Measurements from ENCODE around the gene KRTAP3-3. TPM values are rescaled to one million over a fixed set of nuclear protein-coding genes. Genes with fewer than 3 reads are reported as not detected.

Gene KRTAP3-3
- not detected in 5 replicates for total RNA-seq (2022; extraction: Qiagen RNA extraction; ENCODE audit: low read depth)

DNA sequence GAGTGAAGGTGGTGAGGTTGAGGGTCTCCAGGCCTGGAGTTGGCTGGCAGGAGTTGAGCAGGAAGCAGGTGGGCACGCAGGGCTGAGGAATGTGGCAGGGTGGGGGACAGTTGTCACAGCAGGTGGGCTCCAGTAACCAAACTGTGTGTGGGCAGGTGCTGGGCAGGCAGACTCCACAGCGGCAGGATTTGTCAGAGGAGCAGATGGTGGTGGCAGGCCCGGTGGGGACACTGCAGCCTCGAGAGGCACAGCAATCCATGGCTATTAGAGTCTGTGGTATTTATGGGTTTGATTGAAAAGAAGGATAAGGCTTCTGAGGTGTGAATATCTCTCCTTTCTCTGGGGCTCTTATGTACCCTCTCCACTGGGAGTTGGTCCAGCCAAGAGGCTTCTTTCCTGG lies at the start of gene KRTAP3-3:
TSS of gene KRTAP3-3 (minus strand) at position 326 of the 400 bp plus-strand sequence. CDS start at position 259, 67 bp downstream.

DNA sequence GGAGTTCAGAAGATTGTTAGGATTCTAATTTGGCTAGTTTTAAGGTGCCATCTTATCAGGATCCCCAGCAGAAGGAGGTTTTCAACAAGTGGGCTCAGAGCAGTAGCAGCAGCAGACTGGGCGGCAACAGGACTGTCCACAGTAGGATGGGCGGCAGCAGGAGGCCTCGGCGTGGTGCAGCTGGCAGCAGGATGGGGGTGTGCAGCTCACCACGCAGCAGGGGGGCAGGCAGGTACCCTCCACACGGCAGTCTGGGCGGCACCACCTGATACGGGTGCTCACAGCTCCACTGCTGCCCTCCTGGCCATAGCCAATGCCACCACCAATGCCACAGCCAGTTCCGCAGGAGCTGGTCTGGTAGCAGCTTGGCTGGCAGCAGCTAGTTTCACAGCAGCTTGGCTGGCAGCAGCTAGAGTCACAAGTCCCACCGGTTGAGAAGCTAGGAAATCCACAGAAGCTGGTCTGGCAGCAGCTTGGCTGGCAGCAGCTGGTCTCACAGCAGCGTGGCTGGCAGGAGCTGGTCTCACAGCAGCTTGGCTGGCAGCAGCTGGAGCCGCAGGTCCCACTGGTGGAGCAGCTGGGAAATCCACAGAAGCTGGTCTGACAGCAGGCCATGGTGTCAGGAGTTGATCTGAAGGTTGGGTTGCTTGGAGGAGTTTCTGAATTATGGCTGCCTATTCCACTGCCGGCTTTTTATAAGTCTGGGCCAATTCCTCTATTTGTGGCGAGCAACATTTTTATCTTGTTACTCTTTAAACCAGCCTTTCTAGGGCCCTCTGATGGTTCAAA lies 47.0 kb upstream of the KRTAP3-3 start, which contains the start of gene KRTAP1-1:
TSS of gene KRTAP1-1 (minus strand) at position 668 of the 789 bp plus-strand sequence. CDS start at position 615, 53 bp downstream.

DNA sequence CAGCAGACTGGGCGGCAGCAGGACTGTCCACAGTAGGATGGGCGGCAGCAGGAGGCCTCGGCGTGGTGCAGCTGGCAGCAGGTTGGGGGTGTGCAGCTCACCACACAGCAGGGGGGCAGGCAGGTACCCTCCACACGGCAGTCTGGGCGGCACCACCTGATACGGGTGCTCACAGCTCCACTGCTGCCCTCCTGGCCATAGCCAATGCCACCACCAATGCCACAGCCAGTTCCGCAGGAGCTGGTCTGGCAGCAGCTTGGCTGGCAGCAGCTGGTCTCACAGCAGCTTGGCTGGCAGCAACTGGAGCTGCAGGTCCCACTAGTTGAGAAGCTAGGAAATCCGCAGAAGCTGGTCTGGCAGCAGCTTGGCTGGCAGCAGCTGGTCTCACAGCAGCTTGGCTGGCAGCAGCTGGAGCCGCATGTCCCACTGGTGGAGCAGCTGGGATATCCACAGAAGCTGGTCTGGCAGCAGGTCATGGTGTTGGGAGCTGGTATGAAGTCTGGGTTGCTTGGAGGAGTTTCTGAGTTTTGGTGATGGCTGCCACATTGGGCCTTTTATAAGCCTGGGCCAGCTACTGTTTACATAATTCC lies 40.5 kb upstream of the KRTAP3-3 start, which contains the start of gene KRTAP1-3:
TSS of gene KRTAP1-3 (minus strand) at position 529 of the 590 bp plus-strand sequence. CDS start at position 476, 53 bp downstream.

DNA sequence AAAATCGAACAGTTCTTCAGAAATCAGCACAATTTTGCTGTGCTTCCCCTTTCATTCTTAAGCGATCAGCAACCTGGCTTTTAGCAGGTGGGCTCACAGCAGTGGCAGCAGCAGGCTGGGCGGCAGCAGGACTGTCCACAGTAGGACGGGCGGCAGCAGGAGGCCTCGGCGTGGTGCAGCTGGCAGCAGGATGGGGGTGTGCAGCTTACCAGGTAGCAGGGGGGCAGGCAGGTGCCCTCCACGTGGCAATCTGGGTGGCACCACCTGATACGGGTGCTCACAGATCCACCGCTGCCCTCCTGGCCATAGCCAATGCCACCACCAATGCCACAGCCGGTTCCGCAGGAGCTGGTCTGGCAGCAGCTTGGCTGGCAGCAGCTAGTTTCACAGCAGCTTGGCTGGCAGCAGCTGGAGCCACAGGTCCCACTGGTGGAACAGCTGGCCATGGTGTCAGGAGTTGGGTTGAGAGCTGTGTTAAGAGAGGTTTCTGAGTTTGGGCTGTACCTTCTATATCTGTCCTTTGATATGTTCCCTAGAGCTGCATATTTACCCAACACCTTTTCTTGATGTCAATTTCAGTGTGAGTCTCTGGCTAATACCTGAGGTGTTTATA lies 35.8 kb upstream of the KRTAP3-3 start, which contains the start of gene KRTAP1-4:
TSS of gene KRTAP1-4 (minus strand) at position 563 of the 613 bp plus-strand sequence. CDS start at position 446, 117 bp downstream.

DNA sequence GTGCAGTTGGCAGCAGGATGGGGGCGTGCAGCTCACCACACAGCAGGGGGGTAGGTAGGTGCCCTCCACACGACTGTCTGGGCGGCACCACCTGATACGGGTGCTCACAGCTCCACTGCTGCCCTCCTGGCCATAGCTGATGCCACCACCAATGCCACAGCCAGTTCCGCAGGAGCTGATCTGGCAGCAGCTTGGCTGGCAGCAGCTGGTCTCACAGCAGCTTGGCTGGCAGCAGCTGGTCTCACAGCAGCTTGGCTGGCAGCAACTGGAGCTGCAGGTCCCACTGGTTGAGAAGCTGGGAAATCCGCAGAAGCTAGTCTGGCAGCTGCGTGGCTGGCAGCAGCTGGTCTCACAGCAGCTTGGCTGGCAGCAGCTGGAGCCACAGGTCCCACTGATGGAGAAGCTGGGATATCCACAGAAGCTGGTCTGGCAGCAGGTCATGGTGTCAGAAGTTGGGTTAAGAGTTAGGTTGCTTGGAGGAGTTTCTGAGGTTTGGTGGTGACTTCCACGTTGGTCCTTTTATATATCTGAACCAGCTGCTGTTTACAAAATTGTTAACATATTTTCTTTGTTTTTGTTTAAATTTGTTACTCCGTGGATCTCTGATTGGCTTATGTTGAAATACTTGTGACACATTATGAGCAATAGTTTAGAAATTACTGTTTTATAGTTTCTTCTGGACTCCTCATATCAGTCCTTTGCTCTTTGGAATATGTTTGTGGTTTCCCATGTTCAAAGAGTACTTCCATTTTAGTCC lies 32.9 kb upstream of the KRTAP3-3 start, which contains the start of gene KRTAP1-5:
TSS of gene KRTAP1-5 (minus strand) at position 494 of the 757 bp plus-strand sequence. CDS start at position 441, 53 bp downstream.

DNA sequence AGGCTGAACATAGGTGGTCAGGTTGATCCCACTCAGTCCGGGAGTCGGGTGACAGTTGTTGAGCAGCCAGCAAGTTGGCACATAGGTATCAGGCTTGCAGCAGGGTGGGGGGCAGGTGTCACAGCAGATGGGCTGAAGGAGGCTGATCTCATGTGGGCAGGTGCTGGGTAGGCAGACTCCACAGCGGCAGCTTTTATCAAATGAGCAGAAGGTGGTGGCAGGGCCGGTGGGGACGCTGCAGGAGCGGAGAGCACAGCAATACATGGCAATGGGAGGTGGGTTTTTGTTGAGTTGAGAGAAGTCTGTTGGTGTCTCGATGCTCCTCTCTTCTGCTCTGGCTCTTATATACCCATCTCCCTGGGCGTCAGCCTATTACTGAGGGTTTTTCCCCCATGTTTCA lies 14.8 kb upstream of the KRTAP3-3 start, which contains the start of gene KRTAP3-1:
TSS of gene KRTAP3-1 (minus strand) at position 318 of the 400 bp plus-strand sequence. CDS start at position 264, 54 bp downstream.

DNA sequence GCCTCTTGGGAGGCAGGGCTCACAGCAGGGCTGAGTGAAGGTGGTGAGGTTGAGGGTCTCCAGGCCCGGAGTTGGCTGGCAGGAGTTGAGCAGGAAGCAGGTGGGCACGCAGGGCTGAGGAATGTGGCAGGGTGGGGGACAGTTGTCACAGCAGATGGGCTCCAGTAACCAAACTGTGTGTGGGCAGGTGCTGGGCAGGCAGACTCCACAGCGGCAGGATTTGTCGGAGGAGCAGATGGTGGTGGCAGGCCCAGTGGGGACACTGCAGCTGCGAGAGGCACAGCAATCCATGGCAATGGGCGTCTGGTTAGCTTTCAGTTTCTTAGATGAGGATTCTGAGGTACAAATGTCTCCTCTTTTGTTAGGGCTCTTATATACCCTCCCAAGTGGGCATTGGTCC lies 5.6 kb upstream of the KRTAP3-3 start, which contains the start of gene KRTAP3-2:
TSS of gene KRTAP3-2 (minus strand) at position 344 of the 400 bp plus-strand sequence. CDS start at position 291, 53 bp downstream.

DNA sequence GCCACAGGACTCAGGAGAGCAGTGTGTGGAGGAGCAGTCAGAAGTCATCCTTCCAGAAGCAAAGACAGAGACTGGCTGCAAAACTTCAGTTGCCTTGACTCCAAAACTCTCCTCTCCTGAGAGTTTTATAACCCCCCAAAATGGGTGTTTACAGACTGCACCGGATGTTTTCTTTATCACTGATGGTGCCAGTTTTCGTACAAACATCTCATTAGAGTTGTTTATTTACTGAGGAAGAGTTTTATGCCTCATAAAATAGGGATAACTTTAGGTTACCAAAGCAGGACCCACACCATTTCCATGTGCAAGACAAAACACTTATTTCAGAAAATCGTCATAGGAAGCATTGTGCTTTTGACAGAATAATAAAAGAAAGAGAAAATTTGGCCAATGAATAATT lies 9.7 kb downstream of the KRTAP3-3 start, which contains the start of gene KRT40:
TSS of gene KRT40 (minus strand) at position 101 of the 400 bp plus-strand sequence. CDS start at position 48, 53 bp downstream.

DNA sequence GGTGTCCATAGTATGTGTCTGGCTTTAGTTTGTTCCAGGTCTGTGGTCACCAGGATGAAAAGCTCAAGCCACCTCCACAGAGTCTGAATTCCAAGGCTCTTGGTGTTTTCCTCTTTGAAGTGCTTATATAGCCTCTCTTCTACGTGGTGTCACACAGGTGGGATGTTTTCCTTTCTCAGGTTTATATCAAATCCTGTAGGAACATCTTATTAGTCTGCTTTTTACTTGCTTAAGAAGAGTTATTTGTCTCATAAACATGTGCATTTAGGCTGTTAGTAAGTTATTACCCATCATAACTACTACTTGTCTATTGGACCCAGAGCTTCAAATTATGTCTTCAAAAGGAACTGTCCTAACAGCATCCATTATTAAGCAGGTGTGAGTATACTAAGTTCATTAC lies 27.1 kb downstream of the KRTAP3-3 start, which contains the start of gene KRT39:
TSS of gene KRT39 (minus strand) at position 101 of the 400 bp plus-strand sequence. CDS start at position 9, 92 bp downstream.

Other genes with a start within 250 kb of the KRTAP3-3 start
- not detected in 5 replicates for gene KRT25, start 238.8 kb downstream of the KRTAP3-3 start, total RNA-seq (2022; extraction: Qiagen RNA extraction; ENCODE audit: low read depth)
- not detected in 5 replicates for gene KRT26, start 222.0 kb downstream of the KRTAP3-3 start, total RNA-seq (2022; extraction: Qiagen RNA extraction; ENCODE audit: low read depth)
- gene KRT27, start 211.6 kb downstream of the KRTAP3-3 start, total RNA-seq (2022; extraction: Qiagen RNA extraction; ENCODE audit: low read depth): not detected in 5 replicates
- gene KRT28, start 194.2 kb downstream of the KRTAP3-3 start, total RNA-seq (2022; extraction: Qiagen RNA extraction; ENCODE audit: low read depth): not detected in 5 replicates
- gene KRT10, start 171.6 kb downstream of the KRTAP3-3 start, total RNA-seq (2022; extraction: Qiagen RNA extraction; ENCODE audit: low read depth): 99.6 to 118 TPM (median 105 TPM) in 5 replicates
- not detected in 5 replicates for gene KRT12, start 126.9 kb downstream of the KRTAP3-3 start, total RNA-seq (2022; extraction: Qiagen RNA extraction; ENCODE audit: low read depth)
- 0.18 to 0.61 TPM (median 0.31 TPM) in 5 replicates for gene KRT20, start 108.9 kb downstream of the KRTAP3-3 start, total RNA-seq (2022; extraction: Qiagen RNA extraction; ENCODE audit: low read depth)
- gene KRT23, start 56.5 kb downstream of the KRTAP3-3 start, total RNA-seq (2022; extraction: Qiagen RNA extraction; ENCODE audit: low read depth): 0.08 to 0.31 TPM (median 0.18 TPM) in 3 of 5 replicates, not detected in the others
- gene KRT39, start 27.2 kb downstream of the KRTAP3-3 start, total RNA-seq (2022; extraction: Qiagen RNA extraction; ENCODE audit: low read depth): not detected in 5 replicates
- gene KRT40, start 9.8 kb downstream of the KRTAP3-3 start, total RNA-seq (2022; extraction: Qiagen RNA extraction; ENCODE audit: low read depth): not detected in 5 replicates
- not detected in 5 replicates for gene KRTAP3-2, start 5.7 kb upstream of the KRTAP3-3 start, total RNA-seq (2022; extraction: Qiagen RNA extraction; ENCODE audit: low read depth)
- gene KRTAP3-1, start 15.0 kb upstream of the KRTAP3-3 start, total RNA-seq (2022; extraction: Qiagen RNA extraction; ENCODE audit: low read depth): not detected in 5 replicates
- gene KRTAP1-5, start 33.0 kb upstream of the KRTAP3-3 start, total RNA-seq (2022; extraction: Qiagen RNA extraction; ENCODE audit: low read depth): not detected in 5 replicates
- gene KRTAP1-4, start 36.0 kb upstream of the KRTAP3-3 start, total RNA-seq (2022; extraction: Qiagen RNA extraction; ENCODE audit: low read depth): not detected in 5 replicates
- not detected in 5 replicates for gene KRTAP1-3, start 40.7 kb upstream of the KRTAP3-3 start, total RNA-seq (2022; extraction: Qiagen RNA extraction; ENCODE audit: low read depth)
- not detected in 5 replicates for gene KRTAP1-1, start 47.3 kb upstream of the KRTAP3-3 start, total RNA-seq (2022; extraction: Qiagen RNA extraction; ENCODE audit: low read depth)
- not detected in 5 replicates for gene KRTAP2-1, start 53.2 kb upstream of the KRTAP3-3 start, total RNA-seq (2022; extraction: Qiagen RNA extraction; ENCODE audit: low read depth)
- not detected in 5 replicates for gene KRTAP2-2, start 61.1 kb upstream of the KRTAP3-3 start, total RNA-seq (2022; extraction: Qiagen RNA extraction; ENCODE audit: low read depth)
- gene KRTAP2-3, start 66.0 kb upstream of the KRTAP3-3 start, total RNA-seq (2022; extraction: Qiagen RNA extraction; ENCODE audit: low read depth): not detected in 5 replicates
- not detected in 5 replicates for gene KRTAP2-4, start 71.7 kb upstream of the KRTAP3-3 start, total RNA-seq (2022; extraction: Qiagen RNA extraction; ENCODE audit: low read depth)
- gene KRTAP4-7, start 90.0 kb upstream of the KRTAP3-3 start, total RNA-seq (2022; extraction: Qiagen RNA extraction; ENCODE audit: low read depth): not detected in 5 replicates
- gene KRTAP4-8, start 104.0 kb upstream of the KRTAP3-3 start, total RNA-seq (2022; extraction: Qiagen RNA extraction; ENCODE audit: low read depth): not detected in 5 replicates
- not detected in 5 replicates for gene KRTAP4-16, start 108.0 kb upstream of the KRTAP3-3 start, total RNA-seq (2022; extraction: Qiagen RNA extraction; ENCODE audit: low read depth)
- not detected in 5 replicates for gene KRTAP4-9, start 111.2 kb upstream of the KRTAP3-3 start, total RNA-seq (2022; extraction: Qiagen RNA extraction; ENCODE audit: low read depth)
- not detected in 5 replicates for gene KRTAP4-11, start 124.2 kb upstream of the KRTAP3-3 start, total RNA-seq (2022; extraction: Qiagen RNA extraction; ENCODE audit: low read depth)
- not detected in 5 replicates for gene KRTAP4-12, start 130.0 kb upstream of the KRTAP3-3 start, total RNA-seq (2022; extraction: Qiagen RNA extraction; ENCODE audit: low read depth)
- gene KRTAP4-6, start 146.4 kb upstream of the KRTAP3-3 start, total RNA-seq (2022; extraction: Qiagen RNA extraction; ENCODE audit: low read depth): not detected in 5 replicates
- not detected in 5 replicates for gene KRTAP4-5, start 155.7 kb upstream of the KRTAP3-3 start, total RNA-seq (2022; extraction: Qiagen RNA extraction; ENCODE audit: low read depth)
- not detected in 5 replicates for gene KRTAP4-4, start 166.6 kb upstream of the KRTAP3-3 start, total RNA-seq (2022; extraction: Qiagen RNA extraction; ENCODE audit: low read depth)
- gene KRTAP4-3, start 174.1 kb upstream of the KRTAP3-3 start, total RNA-seq (2022; extraction: Qiagen RNA extraction; ENCODE audit: low read depth): not detected in 5 replicates
- gene KRTAP4-2, start 184.1 kb upstream of the KRTAP3-3 start, total RNA-seq (2022; extraction: Qiagen RNA extraction; ENCODE audit: low read depth): not detected in 5 replicates
- 0.32 TPM in 1 of 5 replicates, not detected in the others for gene KRTAP4-1, start 190.7 kb upstream of the KRTAP3-3 start, total RNA-seq (2022; extraction: Qiagen RNA extraction; ENCODE audit: low read depth)
- gene KRTAP9-1, start 195.7 kb upstream of the KRTAP3-3 start, total RNA-seq (2022; extraction: Qiagen RNA extraction; ENCODE audit: low read depth): not detected in 5 replicates
- not detected in 5 replicates for gene KRTAP9-2, start 232.5 kb upstream of the KRTAP3-3 start, total RNA-seq (2022; extraction: Qiagen RNA extraction; ENCODE audit: low read depth)
- not detected in 5 replicates for gene KRTAP9-3, start 238.3 kb upstream of the KRTAP3-3 start, total RNA-seq (2022; extraction: Qiagen RNA extraction; ENCODE audit: low read depth)
- not detected in 5 replicates for gene KRTAP9-8, start 243.8 kb upstream of the KRTAP3-3 start, total RNA-seq (2022; extraction: Qiagen RNA extraction; ENCODE audit: low read depth)

Measured in A549 treated with ZK216348 at 1 μM for 4 hours (cell line).